ENCODE data around the gene IFFO2.
A peak's percentile ranks its signal among the peaks of the same experiment; 100 is the strongest.

Gene IFFO2

DNA sequence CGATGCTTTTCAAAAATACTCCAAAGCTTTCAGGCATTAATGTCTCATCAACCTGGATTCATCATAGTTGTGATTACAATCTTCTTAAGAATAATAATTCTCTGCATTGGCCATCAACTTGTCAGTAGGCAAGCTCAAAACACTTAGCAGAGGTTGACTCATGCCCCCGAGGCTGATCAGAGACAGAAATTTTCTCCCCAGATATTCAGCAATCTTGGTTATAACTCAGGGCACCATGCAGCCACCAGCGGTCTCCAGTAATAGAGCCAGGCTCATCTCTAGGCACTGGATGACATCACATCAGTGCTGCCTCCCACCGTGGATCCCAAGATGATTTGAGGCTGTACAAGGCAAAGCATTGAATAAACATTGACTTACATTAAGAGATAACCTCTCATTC is 14.3 kb upstream of the IFFO2 start:
- DNase-seq, result peak; percentile 44

DNA sequence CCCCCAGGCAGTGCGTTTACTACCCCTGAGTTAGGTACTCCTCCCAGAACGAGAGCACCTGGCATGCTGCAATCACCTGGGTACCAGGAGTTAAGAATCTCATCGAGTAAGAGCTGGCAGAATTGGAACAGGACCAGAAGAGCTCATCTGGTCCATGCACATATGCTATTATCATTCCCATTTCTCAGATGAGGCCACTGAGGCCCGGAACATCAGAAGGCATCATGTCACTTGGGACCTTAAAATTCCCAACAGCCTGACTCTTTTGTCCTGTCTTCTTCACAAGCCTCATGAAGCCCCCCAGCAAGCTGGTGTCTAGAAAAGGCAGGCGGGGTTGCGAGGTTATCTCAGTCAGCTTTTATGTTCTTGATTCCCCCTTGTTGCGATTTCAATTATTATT is 13.9 kb upstream of the IFFO2 start:
- DNase-seq, result no peak

DNA sequence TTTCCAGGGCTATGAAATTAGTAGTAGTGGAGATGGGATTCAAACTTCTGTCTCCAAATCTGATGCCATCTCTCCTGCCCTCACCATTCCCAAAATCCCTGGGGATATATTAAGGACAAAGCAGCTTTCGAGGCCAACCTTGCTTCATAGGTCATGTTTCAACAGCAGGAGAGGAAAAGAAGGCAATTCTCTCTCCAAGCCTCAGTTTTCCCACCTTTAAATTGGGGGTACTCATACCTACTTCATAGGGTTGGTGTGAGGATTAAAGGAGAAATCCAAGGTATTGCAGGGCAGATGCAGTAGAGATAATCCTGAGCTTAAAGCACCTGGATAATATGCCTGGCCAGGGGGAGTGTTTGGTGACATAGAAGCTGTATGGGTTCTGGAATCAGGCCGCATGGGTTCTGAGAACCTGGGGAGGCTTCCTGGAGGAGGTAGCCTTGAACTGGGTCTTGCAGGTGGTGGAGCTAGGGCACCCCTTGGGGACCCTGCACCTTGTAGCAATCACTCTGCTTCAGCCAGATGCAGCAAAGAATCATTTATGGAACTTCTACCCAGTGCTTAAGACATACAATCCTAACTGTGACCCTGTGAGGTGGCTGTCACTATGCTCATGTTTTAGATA is 10.7 kb upstream of the IFFO2 start:
- DNase-seq, result no peak

DNA sequence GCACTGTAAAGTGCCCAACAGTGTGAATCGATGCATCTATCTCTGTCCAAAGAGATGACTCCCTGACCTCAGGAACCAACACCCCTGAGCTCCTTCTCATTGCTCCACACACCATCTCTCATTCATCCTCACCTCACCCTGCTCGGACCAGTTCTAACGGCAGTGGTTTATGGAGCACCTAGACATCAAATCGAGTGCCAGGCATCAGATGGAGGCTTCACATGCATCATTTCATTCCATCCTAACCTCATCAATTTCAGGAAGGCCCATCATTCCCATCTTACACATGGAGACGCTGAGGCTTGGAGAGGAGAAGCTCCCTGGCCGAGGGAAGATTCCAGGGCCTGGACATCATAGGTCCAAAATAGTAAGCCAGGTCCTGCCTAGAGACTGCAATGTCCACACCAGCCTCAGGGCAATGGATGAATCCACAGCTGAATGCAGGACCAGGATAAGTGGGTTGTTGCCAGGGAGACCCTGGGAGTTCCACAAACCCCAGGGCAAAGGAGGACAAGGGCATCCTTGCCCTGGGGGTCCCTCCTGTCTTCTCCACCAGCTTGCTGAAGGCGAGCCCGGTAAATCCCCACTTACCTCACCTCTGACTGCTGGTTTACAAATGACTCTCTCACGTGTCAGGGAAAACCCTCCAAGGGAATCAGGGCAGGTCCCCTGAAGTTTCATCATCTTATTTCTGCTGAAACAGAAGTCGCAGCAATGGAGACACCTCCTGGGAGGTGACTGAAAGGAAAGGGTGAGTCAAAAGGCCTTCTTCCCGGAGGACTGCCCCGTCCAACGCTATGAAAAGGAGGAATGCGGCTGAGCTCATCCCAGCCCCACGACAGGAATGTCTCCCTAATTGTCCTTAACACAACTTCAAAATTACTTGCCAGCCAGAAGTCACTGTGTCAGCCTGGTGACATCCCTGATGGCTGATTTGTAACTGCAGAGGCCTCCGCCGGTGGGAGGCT is 9.0 kb upstream of the IFFO2 start:
- DNase-seq, result peak; percentile 95

DNA sequence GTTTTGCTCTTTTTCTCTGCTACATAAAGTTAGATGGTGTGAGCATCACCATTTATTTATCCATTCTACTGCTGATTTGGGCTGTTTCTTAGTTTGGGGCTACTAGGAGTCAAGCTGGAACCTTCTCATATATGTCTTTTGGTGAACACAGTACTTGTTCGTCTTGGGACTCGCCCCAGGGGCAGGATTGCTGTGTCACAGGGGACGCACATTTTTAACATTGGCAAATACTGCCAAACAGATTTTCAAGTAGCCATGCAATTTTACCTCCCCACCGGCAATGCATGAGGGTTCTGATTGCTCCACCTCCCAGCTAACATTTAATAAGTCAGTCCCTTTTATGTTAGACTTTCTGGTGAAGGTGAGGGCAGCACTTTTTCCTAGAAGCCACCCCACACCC is 7.5 kb upstream of the IFFO2 start:
- no peak for DNase-seq

DNA sequence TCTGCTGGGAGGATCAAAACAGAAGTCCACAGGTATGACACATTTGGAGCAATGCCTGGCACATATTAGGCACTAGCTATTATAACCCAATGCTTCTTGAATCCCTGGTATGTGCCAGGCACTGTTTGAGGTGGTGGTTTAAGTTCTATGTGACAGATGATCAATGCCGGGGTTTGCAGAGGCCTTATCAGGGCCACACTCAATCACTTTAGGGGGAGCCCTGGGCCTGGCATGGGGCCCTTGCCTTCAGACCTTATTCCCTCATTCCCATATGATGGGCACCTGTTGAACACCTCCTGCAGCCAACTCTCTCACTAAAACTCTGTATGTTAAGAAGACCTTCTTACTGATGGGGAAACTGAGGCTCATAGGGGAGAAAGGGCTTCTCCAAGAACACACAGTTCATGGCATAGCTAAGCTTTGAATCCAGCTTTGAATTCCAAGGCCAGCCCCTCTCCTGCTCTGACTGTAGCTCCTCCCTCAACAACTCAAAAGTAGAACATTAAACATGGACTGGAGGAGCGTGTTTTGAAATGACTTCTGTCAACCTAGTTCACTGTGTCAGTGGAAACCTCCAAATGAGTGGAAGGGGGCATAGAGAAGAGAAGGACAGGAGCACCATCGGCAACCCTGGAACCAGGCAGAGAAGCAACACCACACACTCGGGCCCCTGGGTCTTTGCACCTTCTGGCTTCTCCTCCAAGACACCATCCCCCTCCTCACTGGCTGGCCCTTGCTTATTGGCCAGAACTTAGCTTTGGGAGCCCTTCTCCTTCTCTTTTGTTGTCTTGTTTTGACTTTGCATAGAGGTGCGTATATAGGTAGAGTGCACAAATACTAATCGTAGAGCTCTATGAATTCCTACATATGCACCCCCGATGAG is 6.6 kb upstream of the IFFO2 start:
- no peak for DNase-seq

DNA sequence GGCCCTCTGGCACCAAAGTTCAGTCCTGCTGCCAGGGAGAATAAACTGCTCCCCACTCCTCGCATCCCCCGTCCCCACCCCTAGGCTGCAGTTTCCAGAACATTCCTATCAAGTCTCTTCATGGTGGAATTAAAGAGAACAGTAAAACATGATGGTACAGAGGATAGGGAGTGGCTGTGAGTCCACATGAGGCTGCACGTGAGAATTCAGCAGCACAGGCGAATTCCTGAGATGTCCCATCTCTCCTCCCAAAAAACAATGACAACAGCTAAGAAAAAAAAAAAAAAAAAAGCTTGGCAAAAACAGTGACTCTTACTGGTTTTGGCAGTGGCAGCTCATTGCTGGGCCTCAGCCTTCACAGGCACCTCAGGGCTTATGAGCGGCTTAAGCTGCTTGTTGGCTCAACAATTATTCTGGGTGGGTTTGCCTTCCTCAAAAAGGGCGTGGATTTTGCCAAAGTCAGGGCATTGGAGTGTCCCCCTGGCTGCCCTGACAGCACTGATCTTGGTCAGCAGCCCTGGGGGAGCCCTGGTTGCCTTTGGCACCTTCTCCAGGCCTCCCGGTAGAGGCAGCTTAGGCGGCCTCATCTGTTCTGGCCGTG is 5.7 kb upstream of the IFFO2 start:
- peak; percentile 71 for DNase-seq

DNA sequence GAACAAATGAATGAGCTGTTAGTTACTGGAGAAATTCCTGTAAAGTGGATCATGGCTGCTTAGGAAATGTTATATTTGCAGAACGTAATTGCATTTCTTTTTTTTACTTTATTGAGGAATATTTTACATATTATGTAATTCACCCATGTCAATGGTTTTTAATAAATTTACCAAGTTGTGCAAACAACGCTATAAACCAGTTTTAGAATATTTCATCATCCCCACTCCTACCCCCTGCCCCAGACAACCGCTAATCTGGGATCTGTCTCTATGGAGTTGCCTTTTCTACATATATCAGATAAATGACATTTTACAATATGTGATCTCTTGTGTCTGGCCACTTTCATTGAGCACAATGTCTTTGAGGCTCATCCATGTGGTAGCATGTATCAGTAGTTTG is 4.3 kb upstream of the IFFO2 start:
- no peak for DNase-seq

DNA sequence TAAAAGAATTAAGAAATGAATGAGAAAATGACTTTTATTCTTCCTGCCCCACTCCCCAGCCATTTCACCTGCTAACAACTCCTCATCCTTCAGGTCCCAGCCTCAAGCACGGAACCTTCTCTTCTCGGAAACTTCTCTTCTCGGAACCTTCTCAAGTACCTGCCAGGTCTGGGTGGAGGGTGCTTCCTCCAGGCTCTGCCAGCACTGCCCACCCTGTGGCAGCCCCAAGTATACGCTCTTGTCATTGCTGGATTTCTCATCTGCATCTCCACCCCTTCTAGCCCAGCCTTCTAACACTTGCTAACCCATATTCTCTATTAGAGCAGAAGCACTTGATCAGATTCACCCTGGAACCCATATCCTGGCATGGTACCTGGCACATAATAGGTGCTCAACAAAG is 3.9 kb upstream of the IFFO2 start:
- DNase-seq, result no peak

DNA sequence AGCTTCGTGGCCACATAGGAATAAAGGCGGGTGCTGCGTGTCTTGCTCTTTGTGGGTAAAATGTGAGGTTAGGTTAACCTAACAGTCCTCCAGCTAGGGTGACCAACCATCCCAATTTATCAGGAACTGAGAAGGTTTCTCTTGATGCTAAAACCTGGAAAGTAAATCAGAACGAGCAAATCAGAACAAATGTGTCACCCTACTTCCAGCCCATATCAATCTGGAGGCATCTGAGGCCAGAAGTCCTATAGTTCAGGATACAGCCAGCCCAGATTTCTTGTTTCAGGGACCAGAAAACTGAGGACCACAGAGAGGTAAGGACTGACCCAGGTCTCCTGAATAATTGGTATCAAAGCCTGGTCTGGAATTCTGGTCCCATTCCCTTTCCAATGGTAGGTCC is 3.1 kb upstream of the IFFO2 start:
- no peak for DNase-seq

DNA sequence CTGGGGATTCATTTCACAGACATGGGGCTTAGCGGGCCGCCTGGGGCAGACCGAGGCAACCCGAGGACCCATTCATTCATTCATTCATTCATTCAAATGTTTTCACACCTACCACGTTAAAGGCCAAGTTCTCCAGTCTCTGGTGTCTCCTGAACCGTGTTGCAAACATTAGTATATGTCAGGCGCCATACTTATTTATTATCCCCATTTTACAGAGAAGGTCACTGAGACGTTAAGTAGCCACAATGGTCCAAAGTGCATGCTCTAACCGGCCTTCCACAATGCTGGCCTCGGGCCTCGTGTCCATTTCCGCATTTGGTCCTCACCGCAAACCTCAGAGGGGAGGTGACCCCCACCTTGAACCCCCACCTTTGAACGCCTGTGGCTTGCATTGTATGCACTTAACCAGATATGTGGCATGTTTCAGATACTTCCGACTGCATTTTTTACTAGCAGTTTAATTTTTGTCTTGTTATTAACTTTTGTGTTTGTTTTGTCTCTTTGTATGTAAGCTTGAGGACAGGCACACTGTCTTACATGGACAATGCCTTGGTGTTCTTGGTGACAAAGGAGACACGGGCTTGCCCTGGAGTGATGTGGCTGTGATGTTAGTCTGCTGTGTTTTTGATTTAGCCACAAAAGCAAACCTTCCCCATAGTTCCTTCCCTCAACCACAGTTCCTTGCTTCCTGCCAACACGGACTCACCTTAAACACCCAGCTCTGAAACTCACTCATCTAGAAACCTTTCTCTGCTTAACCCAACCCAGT is 1.2 kb upstream of the IFFO2 start:
- no peak for DNase-seq

DNA sequence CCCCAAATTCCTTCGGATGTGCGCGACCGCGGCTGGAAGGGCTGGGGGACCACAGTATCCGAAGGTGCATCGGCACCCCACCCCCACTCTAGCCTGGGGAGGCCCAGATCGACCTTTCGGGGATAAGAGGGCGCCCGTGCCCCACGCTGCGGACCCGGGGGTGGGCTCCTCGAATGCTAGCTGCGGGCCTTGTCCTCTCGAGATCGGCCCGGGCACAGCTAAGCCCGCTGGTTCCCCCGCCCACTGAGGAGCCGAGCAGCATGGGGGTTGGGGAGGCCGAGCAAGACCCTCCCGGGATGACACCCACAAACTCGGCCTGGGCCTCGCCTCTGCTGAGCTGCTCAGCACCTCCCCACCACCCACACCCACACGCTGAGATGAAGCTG is 653 bp upstream of the IFFO2 start:
- no peak for DNase-seq

DNA sequence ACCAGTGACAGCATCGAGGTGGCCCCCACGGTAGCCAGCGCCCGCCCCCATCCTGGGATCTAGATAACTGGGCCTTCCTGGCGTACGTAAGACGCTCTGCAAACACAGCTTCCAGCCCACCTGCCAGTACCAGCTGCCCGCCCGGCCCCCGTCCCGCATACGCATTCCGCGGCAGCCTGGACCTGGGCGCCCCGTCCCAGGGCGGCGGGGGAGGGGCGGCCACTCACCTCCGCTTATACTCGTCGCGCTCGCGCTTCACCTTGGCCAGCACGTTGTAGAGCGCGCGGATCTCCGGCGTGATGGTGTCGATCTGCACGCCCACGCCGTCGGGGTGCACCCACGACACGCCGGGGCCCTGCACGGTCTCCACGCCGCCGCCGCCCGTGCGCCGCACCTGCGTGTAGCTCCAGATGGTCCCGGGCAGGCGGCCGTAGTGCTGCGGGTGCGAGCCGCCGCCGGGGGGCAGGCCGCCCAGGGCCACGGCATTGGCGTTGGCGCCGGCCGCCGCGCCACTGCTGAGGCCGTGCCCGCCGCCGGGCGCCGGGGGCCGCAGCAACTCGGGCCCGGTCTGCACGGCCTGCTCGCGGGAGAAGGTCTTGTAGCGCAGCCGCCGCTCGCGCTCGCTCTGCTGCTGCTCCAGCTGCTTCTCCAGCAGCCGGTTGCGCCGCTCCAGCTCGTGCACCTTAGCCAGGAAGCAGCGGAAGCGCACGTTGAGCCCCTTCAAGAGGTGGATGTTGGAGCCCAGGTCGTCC is 859 bp downstream of the IFFO2 start:
- no peak for DNase-seq

DNA sequence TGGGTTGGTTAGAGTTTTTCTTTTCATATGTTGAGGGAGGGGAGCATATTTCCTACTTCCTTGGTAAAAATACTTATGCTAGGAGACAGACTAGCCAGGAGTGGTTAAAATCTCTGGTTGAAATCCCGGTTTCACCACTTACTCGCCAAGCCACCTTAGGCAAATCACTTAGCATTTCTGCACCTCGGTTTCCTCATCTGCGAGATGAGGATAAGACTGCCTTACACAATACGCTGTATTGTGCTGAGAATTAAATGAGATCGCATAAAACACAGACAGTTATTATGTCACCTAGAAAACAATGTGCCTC is 1.4 kb downstream of the IFFO2 start:
- no peak for DNase-seq

DNA sequence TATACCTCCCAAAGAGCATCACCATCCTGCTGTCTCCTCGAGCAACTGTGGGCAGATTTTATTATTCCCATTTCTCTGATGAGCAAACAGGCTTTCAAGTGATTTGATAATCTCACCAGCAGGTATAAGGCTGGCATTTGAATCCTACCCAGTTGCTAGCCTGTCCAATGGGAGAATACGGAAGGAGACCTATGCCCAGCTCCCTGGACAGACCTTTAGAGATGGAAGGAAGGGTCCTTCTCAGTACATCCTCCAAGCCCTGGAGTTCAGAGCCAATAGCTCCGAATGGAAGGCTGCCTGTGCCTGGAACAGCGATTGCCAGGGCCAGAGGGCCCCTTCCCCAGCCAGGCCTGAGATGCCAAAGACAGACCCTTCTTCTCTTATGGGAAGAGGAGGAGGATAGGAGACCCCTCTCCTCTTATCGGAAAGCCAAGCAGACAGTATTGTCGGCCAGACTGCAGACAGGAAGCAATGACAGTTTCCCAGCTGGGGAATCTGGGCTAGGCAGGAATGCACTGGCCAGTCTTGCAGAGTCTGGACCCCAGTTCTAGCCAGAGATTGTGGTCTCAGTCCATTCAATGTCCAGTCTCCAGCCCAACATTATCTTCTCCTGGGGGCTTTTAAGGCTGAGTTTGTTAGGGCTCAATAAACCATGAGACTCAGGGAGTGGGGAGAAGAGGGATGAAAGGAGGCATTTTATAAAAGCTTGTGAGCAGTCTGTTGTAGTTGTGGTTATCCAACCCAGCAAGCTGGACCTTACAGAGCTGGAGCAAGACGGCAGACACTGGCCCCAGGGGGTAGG is 2.0 kb downstream of the IFFO2 start:
- no peak for DNase-seq

DNA sequence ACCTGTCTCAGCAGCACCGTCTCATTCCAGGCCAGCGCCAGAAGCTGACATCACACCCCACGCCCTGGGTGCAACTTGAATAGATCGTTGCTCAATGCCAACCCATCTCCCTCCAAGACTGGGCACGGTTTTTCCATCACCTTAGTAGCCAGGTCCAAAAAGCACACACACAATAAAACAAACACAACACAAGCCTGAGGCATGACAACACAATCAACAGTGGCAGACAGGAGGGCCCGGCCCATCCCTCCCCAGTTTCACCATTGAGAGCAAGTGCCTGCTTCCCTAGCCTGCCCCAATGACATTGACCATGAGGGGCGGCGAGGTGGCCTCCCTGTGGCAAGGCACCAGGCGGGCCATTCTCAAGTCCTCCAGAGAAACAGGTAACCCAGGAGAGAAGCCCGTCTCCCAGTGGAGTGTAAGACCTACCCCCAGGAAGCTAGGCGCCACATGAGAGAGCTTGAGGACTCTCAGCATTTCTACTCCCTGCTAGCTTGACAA is 2.7 kb downstream of the IFFO2 start:
- DNase-seq, result no peak

DNA sequence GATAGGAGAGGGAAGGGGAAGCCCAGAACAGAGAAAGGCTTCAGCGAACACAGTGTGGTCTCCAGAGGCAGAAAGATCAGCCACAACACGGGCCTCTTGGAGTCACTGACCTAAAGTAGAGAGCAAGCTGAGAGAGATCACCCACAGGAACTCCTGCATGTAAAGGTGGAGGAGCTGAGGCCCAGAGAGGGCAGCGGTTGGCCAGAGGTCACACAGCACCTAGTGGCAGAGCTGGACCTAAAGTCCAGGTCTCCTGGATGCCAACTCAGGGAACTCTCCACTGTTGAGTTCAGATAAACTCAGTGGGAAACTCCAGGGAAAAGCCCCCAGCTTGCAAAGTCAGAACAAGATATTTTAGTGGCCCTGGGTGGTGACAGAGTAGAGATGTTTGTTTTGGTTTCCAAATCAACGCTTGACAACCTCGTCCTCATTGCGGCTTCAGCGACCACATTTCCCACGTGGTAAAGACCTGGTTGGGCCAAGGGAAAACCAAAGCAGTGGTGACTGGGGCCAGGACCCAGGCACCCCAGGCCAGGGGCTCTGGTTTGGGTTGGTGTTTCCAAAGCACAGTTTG is 4.6 kb downstream of the IFFO2 start:
- DNase-seq, result no peak

DNA sequence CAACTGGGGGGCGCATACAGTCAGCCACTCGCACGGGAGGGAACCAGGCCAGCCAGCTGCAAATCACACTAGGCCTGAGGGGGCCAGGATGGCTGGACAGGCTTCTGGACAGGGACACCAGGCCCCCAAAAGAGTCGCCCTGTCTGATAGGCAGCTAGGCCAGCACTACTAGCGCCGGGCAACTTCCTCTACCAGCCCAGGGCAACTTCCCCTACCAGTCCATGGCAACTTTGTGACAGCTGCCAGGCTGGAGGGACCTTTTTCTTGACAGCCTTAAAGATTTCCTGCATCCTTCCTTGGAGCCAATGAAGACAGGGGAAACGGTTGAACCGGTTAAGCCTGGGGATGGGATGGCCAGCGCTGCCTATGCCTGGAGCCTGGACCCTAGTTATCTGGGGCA is 5.1 kb downstream of the IFFO2 start:
- DNase-seq, result no peak

DNA sequence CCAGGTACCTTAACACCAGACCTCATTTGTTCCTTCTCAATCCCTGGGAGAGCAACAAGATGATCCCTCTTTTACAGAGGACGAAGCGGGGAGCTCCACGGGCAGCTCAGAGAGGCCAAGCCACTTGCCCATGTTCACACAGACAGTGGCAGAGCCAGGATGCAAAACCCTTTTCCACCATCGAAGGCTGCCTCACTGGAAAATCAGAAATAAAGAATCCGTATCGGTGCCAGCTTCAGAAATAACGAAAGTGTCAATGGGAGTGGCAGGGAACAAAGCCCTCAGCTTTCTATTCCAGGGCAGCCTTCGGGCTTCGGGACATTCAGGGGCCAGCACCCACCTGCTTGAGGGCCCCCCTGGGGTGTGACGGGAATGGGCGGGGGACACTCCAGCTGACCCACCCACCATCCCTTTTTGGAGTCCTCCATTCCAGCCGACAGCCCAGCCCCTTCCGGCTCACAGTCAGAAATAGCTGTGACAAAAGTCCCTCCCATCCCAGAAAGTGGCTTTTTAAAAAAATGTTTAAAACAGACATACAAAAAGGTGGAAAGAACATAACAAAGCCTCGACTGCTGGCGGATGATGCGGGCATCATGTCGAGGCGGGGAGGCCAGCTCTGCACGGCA is 6.0 kb downstream of the IFFO2 start:
- DNase-seq, result peak; percentile 74
